Smooth muscle cell (in vitro differentiated cells): Measurements from ENCODE around the gene CT83. TPM values are rescaled to one million over a fixed set of nuclear protein-coding genes. Genes with fewer than 3 reads are reported as not detected.
A peak's percentile ranks its signal among the peaks of the same experiment; 100 is the strongest.

Experiments used
- DNase-seq: peaks from one replicate; lab custom pipeline; 2025; ENCODE audit not compliant: unreplicated experiment; lab: John Stamatoyannopoulos, UW
- H2AFZ ChIP-seq: fragments of 200-600 bp; sonication (generic); 2 replicates; pipeline ENCODE4 v1.6.0; 2016; ENCODE audit warnings: antibody characterized with exemption, low read depth, mild to moderate bottlenecking
- H3F3A ChIP-seq: fragments of 200-600 bp; sonication (generic); 2 replicates; pipeline ENCODE4 v1.6.0; 2017; ENCODE audit warnings: antibody characterized with exemption, low read depth
- H3K27ac ChIP-seq: fragments of 200-600 bp; sonication (generic); 2 replicates; pipeline ENCODE4 v1.5.1; 2016; ENCODE audit warnings: low read depth, mild to moderate bottlenecking
- H3K27me3 ChIP-seq: fragments of 200-600 bp; sonication (generic); 2 replicates; pipeline ENCODE4 v1.6.1; 2016; ENCODE audit warnings: low read depth, mild to moderate bottlenecking
- H3K36me3 ChIP-seq: fragments of 200-600 bp; sonication (generic); 2 replicates; pipeline ENCODE4 v1.5.1; 2016; ENCODE audit warnings: low read depth
- H3K4me1 ChIP-seq: fragments of 200-600 bp; sonication (generic); 2 replicates; pipeline ENCODE4 v1.5.1; 2016; ENCODE audit warnings: low read depth
- H3K4me2 ChIP-seq: fragments of 200-600 bp; sonication (generic); 2 replicates; pipeline ENCODE4 v1.6.0; 2016; ENCODE audit warnings: mild to moderate bottlenecking
- H3K4me3 ChIP-seq: fragments of 200-600 bp; sonication (generic); 2 replicates; pipeline ENCODE4 v1.5.1; 2016; ENCODE audit warnings: mild to moderate bottlenecking
- H3K79me2 ChIP-seq: fragments of 200-600 bp; sonication (generic); 2 replicates; pipeline ENCODE4 v1.6.0; 2016; ENCODE audit warnings: low read depth, mild to moderate bottlenecking
- H3K9ac ChIP-seq: fragments of 200-600 bp; sonication (generic); 2 replicates; pipeline ENCODE4 v1.6.0; 2016; ENCODE audit warnings: low read depth
- H3K9me3 ChIP-seq: fragments of 200-600 bp; sonication (generic); replicated peaks from 2 replicates; pipeline ENCODE4 v1.5.1; 2016; ENCODE audit warnings: low read depth
- H4K20me1 ChIP-seq: fragments of 200-600 bp; sonication (generic); 2 replicates; pipeline ENCODE4 v1.6.0; 2016; ENCODE audit warnings: low read depth
- CTCF ChIP-seq: fragments of 200-600 bp; sonication (generic); IDR thresholded peaks from 2 replicates; pipeline ENCODE4 v1.5.1; 2017; ENCODE audit warnings: borderline replicate concordance, mild to moderate bottlenecking, antibody characterized with exemption; ENCODE audit not compliant: insufficient read depth, poor library complexity, severe bottlenecking
- WGBS: methylation state at CpG from one replicate; pipeline ENCODE4 v1.1.7; 2016; ENCODE audit warnings: low lambda C conversion rate; 5-methylcytosine and 5-hydroxymethylcytosine counted together
- polyA plus RNA-seq: library from polyadenylated mRNA; unstranded; fragments of >200 nt; fragmentation: Nextera tagmentation; extraction: Ambion mirVana; gene quantifications from 2 replicates; pipeline ENCODE4 v1.2.1, GENCODE V29; 2016
- total RNA-seq: library from RNA; depleted of rRNA; stranded (reverse); fragments of >200 nt; gene quantifications from 2 replicates; pipeline ENCODE4 v1.2.3, GENCODE V29; 2014

CT83 gene, protein sequence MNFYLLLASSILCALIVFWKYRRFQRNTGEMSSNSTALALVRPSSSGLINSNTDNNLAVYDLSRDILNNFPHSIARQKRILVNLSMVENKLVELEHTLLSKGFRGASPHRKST
- total RNA-seq (not detected in 2 replicates), polyA plus RNA-seq (not detected in 2 replicates)

GRCh38 chrX:116462822-116463221 lies at the start of gene CT83:
CT83 (minus strand) TSS chrX:116462976; CDS start chrX:116462856, 120 bp downstream.
- Histone ChIP-seq H3K36me3 (no peaks in the 10 kb centered on the region), H3K27me3 (no peaks in the 10 kb centered on the region), H3K4me2 (no peak within 1 kb of the TSS), H3K27ac (no peak within 1 kb of the TSS), H4K20me1 (no peaks in the 10 kb centered on the region), H3K4me1 (no peaks in the 10 kb centered on the region), H3F3A (no peaks in the 10 kb centered on the region), H3K9me3 (no peaks in the 10 kb centered on the region), H2AFZ (no peak within 1 kb of the TSS), H3K9ac (no peak within 1 kb of the TSS), H3K4me3 (no peak within 1 kb of the TSS), H3K79me2 (no peaks in the 10 kb centered on the region)
- no peak for TF ChIP-seq CTCF
- DNase-seq, result no peak
- WGBS, result 86% methylated on average over 18 of the region's 18 CpGs

- Histone ChIP-seq H3K27me3 (no peaks in the 10 kb centered on the region), H3K4me2 (no peak overlapping the region), H3F3A (no peaks in the 10 kb centered on the region), H3K27ac (no peak overlapping the region), H2AFZ (no peak overlapping the region), H3K9me3 (no peaks in the 10 kb centered on the region), H3K9ac (no peak overlapping the region), H3K79me2 (no peaks in the 10 kb centered on the region), H3K4me3 (no peak overlapping the region), H4K20me1 (no peaks in the 10 kb centered on the region), H3K4me1 (no peaks in the 10 kb centered on the region), H3K36me3 (no peaks in the 10 kb centered on the region)
- no peak for TF ChIP-seq CTCF
- no peak for DNase-seq
Observed at GRCh38 chrX:116499780-116500179, 37.0 kb upstream of the CT83 start.

DNA sequence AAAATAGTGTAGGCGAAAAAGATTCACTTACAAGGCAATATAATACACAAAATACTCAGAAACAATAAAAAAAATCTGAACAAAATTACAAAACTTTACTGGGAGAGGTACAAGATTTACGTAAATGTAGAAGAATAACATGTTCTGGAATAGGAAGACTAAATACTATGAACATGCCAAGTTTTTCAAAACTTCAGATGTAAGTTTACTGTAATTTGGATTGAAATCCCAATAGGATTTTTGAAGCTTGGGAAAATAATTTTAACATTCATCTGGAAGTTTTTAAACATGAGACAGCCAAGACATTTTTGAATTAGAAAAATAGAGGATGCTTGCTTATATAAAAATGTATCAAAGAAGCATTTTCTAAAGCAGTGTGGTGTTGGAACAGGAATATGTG lies 30.5 kb upstream of the CT83 start:
- no peak overlapping the region for H3K9ac ChIP-seq
- DNase-seq, result no peak
- H3K4me2 ChIP-seq, result no peak overlapping the region
- no peaks in the 10 kb centered on the region for H3K36me3 ChIP-seq
- no peak overlapping the region for H3K27ac ChIP-seq
- no peak overlapping the region for H2AFZ ChIP-seq
- no peaks in the 10 kb centered on the region for H3K79me2 ChIP-seq
- H3F3A ChIP-seq, result no peaks in the 10 kb centered on the region
- H3K4me1 ChIP-seq, result no peaks in the 10 kb centered on the region
- no peak for TF ChIP-seq CTCF
- no peak overlapping the region for H3K4me3 ChIP-seq
- whole genome bisulfite sequencing, result 68% methylated on average over 2 of the region's 2 CpGs
- no peaks in the 10 kb centered on the region for H3K9me3 ChIP-seq
- no peaks in the 10 kb centered on the region for H4K20me1 ChIP-seq
- no peaks in the 10 kb centered on the region for H3K27me3 ChIP-seq

- DNase-seq, result no peak
- H3K9ac ChIP-seq, result no peak overlapping the region
- H3F3A ChIP-seq, result no peaks in the 10 kb centered on the region
- H4K20me1 ChIP-seq, result no peaks in the 10 kb centered on the region
- no peak overlapping the region for H3K4me2 ChIP-seq
- H3K79me2 ChIP-seq, result no peaks in the 10 kb centered on the region
- no peak overlapping the region for H2AFZ ChIP-seq
- no peak overlapping the region for H3K4me3 ChIP-seq
- H3K27ac ChIP-seq, result no peak overlapping the region
- no peaks in the 10 kb centered on the region for H3K27me3 ChIP-seq
- TF ChIP-seq CTCF, result peak; percentile 35
- H3K4me1 ChIP-seq, result no peaks in the 10 kb centered on the region
- no peaks in the 10 kb centered on the region for H3K9me3 ChIP-seq
- H3K36me3 ChIP-seq, result no peaks in the 10 kb centered on the region
Observed at GRCh38 chrX:116490104-116490503, 27.3 kb upstream of the CT83 start.
